Fibroblast of lung (primary cell): ENCODE results near the gene U2AF2.

ENCODE experiments used
- EZH2 ChIP-seq: IDR thresholded peaks from 2 replicates; pipeline ENCODE4 v1.5.1; 2012; ENCODE audit warnings: low read length, control low read depth, mild to moderate bottlenecking; ENCODE audit errors: missing control alignments
- TF ChIP-seq, protein P1 (sequence below), 2 donors: IDR thresholded peaks in 1 of 2; conservative IDR thresholded peaks in 1 of 2; 1 replicate in 1 of 2; 2 replicates in 1 of 2; pipeline ENCODE4 v1.5.1; 2011 to 2012; ENCODE audit warnings: low read length in 2 of 2, control low read depth in 1 of 2, inconsistent platforms in 1 of 2, low read depth in 1 of 2, mild to moderate bottlenecking in 1 of 2

DNA sequence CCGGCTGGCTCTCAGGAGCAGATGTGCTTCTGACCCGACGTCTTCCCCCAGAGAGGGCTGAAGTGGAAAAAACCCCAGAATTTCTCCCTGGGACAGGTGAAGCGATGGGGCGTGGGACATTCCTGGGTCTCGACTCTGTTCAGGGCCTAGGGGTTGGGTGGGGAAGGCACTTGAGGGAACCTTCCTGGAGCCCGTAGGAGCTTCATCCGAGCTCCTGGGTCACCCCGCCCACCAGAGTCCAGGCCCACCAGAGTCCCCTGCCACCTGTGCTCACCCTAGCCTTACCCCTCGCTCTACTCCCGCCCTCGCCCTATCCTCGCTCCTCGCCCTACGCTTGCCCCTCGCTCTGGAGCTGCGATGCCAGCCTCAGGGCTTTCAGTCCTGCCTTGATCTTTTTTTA lies 43.4 kb downstream of the U2AF2 start:
- TF ChIP-seq, protein P1, sequence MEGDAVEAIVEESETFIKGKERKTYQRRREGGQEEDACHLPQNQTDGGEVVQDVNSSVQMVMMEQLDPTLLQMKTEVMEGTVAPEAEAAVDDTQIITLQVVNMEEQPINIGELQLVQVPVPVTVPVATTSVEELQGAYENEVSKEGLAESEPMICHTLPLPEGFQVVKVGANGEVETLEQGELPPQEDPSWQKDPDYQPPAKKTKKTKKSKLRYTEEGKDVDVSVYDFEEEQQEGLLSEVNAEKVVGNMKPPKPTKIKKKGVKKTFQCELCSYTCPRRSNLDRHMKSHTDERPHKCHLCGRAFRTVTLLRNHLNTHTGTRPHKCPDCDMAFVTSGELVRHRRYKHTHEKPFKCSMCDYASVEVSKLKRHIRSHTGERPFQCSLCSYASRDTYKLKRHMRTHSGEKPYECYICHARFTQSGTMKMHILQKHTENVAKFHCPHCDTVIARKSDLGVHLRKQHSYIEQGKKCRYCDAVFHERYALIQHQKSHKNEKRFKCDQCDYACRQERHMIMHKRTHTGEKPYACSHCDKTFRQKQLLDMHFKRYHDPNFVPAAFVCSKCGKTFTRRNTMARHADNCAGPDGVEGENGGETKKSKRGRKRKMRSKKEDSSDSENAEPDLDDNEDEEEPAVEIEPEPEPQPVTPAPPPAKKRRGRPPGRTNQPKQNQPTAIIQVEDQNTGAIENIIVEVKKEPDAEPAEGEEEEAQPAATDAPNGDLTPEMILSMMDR (conservative IDR thresholded peaks at IDR 0.05 in 1 of 2, IDR thresholded peaks at IDR 0.05 in 1 of 2; ENCODE audit: low read depth in 1 of 2, low read length in 2 of 2), result no peak
- no peak for TF ChIP-seq EZH2
